ENCODE measurements around the gene FOXR1. TPM values are rescaled to one million over a fixed set of nuclear protein-coding genes. Genes with fewer than 3 reads are reported as not detected.
"Not testable (repeated sequence)": the region's sequence is repeated elsewhere in the genome, so short reads cannot be mapped to it uniquely, and the experiment has no call there.

The FOXR1 gene
- total RNA-seq, 1 donor from 2014 or later: not detected

- Histone ChIP-seq H3K4me3 (ENCODE audit: low read length in 3 of 3) (no peak overlapping the region), H3K9ac (ENCODE audit: low read depth in 1 of 3, low read length in 3 of 3) (no peak overlapping the region), H3K4me1 (ENCODE audit: control insufficient read depth in 3 of 3, insufficient read depth in 3 of 3, low read length in 3 of 3) (peaks cover 0 to 4% (median 0%) of the 10 kb centered on the region in 3 donors), H3K36me3 (ENCODE audit: control insufficient read depth in 3 of 3, insufficient read depth in 3 of 3, low read length in 3 of 3) (no peaks in the 10 kb centered on the region), H3K27ac (ENCODE audit: low read depth, low read length) (no peak overlapping the region), H3K27me3 (ENCODE audit: control insufficient read depth in 3 of 3, insufficient read depth in 3 of 3, low read length in 3 of 3) (peaks cover 0 to 4% (median 0%) of the 10 kb centered on the region in 3 donors), H3K9me3 (ENCODE audit: control insufficient read depth in 3 of 3, low read length in 3 of 3) (no peaks in the 10 kb centered on the region)
These were observed 10.0 kb upstream of the FOXR1 start for GRCh38 chr11:118961591-118961990.

- H3K36me3 ChIP-seq (ENCODE audit: control insufficient read depth in 3 of 3, insufficient read depth in 3 of 3, low read length in 3 of 3); H3K27ac ChIP-seq (ENCODE audit: low read depth, low read length); H3K4me1 ChIP-seq (ENCODE audit: control insufficient read depth in 3 of 3, insufficient read depth in 3 of 3, low read length in 3 of 3); H3K27me3 ChIP-seq (ENCODE audit: control insufficient read depth in 3 of 3, insufficient read depth in 3 of 3, low read length in 3 of 3); H3K9ac ChIP-seq (ENCODE audit: low read depth in 1 of 3, low read length in 3 of 3); H3K4me3 ChIP-seq (ENCODE audit: low read length in 3 of 3); H3K9me3 ChIP-seq (ENCODE audit: control insufficient read depth in 3 of 3, low read length in 3 of 3): not testable (repeated sequence)
These were observed 2.1 kb upstream of the FOXR1 start for GRCh38 chr11:118969508-118969907.

GRCh38 chr11:118973985-118974384, 2.4 kb downstream of the FOXR1 start:
- no peaks in the 10 kb centered on the region for H3K36me3 ChIP-seq (ENCODE audit: control insufficient read depth in 3 of 3, insufficient read depth in 3 of 3, low read length in 3 of 3)
- H3K4me3 ChIP-seq (ENCODE audit: low read length in 3 of 3): no peak overlapping the region
- peaks cover 2 to 5% (median 3%) of the 10 kb centered on the region in 3 donors for H3K27me3 ChIP-seq (ENCODE audit: control insufficient read depth in 3 of 3, insufficient read depth in 3 of 3, low read length in 3 of 3)
- no peaks in the 10 kb centered on the region for H3K4me1 ChIP-seq (ENCODE audit: control insufficient read depth in 3 of 3, insufficient read depth in 3 of 3, low read length in 3 of 3)
- no peaks in the 10 kb centered on the region for H3K9me3 ChIP-seq (ENCODE audit: control insufficient read depth in 3 of 3, low read length in 3 of 3)
- no peak overlapping the region for H3K27ac ChIP-seq (ENCODE audit: low read depth, low read length)
- H3K9ac ChIP-seq (ENCODE audit: low read depth in 1 of 3, low read length in 3 of 3): no peak overlapping the region

- H3K27ac ChIP-seq (ENCODE audit: low read depth, low read length): no peak overlapping the region
- no peaks in the 10 kb centered on the region for H3K36me3 ChIP-seq (ENCODE audit: control insufficient read depth in 3 of 3, insufficient read depth in 3 of 3, low read length in 3 of 3)
- H3K27me3 ChIP-seq (ENCODE audit: control insufficient read depth in 3 of 3, insufficient read depth in 3 of 3, low read length in 3 of 3): peaks cover 0 to 5% (median 2%) of the 10 kb centered on the region in 3 donors
- no peaks in the 10 kb centered on the region for H3K9me3 ChIP-seq (ENCODE audit: control insufficient read depth in 3 of 3, low read length in 3 of 3)
- H3K4me1 ChIP-seq (ENCODE audit: control insufficient read depth in 3 of 3, insufficient read depth in 3 of 3, low read length in 3 of 3): peaks cover 3 to 7% (median 5%) of the 10 kb centered on the region in 3 donors
- no peak overlapping the region for H3K9ac ChIP-seq (ENCODE audit: low read depth in 1 of 3, low read length in 3 of 3)
- no peak overlapping the region for H3K4me3 ChIP-seq (ENCODE audit: low read length in 3 of 3)
These were observed 4.5 kb downstream of the FOXR1 start for GRCh38 chr11:118975771-118976709.

- no peaks in the 10 kb centered on the region for H3K27me3 ChIP-seq (ENCODE audit: control insufficient read depth in 3 of 3, insufficient read depth in 3 of 3, low read length in 3 of 3)
- no peak overlapping the region for H3K4me3 ChIP-seq (ENCODE audit: low read length in 3 of 3)
- no peak overlapping the region for H3K27ac ChIP-seq (ENCODE audit: low read depth, low read length)
- H3K9ac ChIP-seq (ENCODE audit: low read depth in 1 of 3, low read length in 3 of 3): no peak overlapping the region
- H3K36me3 ChIP-seq (ENCODE audit: control insufficient read depth in 3 of 3, insufficient read depth in 3 of 3, low read length in 3 of 3): no peaks in the 10 kb centered on the region
- H3K9me3 ChIP-seq (ENCODE audit: control insufficient read depth in 3 of 3, low read length in 3 of 3): no peaks in the 10 kb centered on the region
- H3K4me1 ChIP-seq (ENCODE audit: control insufficient read depth in 3 of 3, insufficient read depth in 3 of 3, low read length in 3 of 3): peaks cover 3 to 8% (median 8%) of the 10 kb centered on the region in 3 donors
These were observed 7.9 kb downstream of the FOXR1 start for GRCh38 chr11:118979434-118979833.

- H3K9me3 ChIP-seq (ENCODE audit: control insufficient read depth in 3 of 3, low read length in 3 of 3): no peaks in the 10 kb centered on the region
- no peaks in the 10 kb centered on the region for H3K36me3 ChIP-seq (ENCODE audit: control insufficient read depth in 3 of 3, insufficient read depth in 3 of 3, low read length in 3 of 3)
- no peak overlapping the region for H3K27ac ChIP-seq (ENCODE audit: low read depth, low read length)
- H3K4me1 ChIP-seq (ENCODE audit: control insufficient read depth in 3 of 3, insufficient read depth in 3 of 3, low read length in 3 of 3): peaks cover 8 to 15% (median 13%) of the 10 kb centered on the region in 3 donors
- H3K4me3 ChIP-seq (ENCODE audit: low read length in 3 of 3): peak overlapping the region; percentile 12 to 43 (median 41)
- H3K27me3 ChIP-seq (ENCODE audit: control insufficient read depth in 3 of 3, insufficient read depth in 3 of 3, low read length in 3 of 3): no peaks in the 10 kb centered on the region
- H3K9ac ChIP-seq (ENCODE audit: low read depth in 1 of 3, low read length in 3 of 3): peak overlapping the region in 1 of 3 donors; percentile 45
These were observed 8.8 kb downstream of the FOXR1 start for GRCh38 chr11:118980191-118980881.

- H3K27me3 ChIP-seq (ENCODE audit: control insufficient read depth in 3 of 3, insufficient read depth in 3 of 3, low read length in 3 of 3); H3K9me3 ChIP-seq (ENCODE audit: control insufficient read depth in 3 of 3, low read length in 3 of 3); H3K4me3 ChIP-seq (ENCODE audit: low read length in 3 of 3); H3K36me3 ChIP-seq (ENCODE audit: control insufficient read depth in 3 of 3, insufficient read depth in 3 of 3, low read length in 3 of 3): not testable (repeated sequence)
- peak overlapping the region; percentile 69 for H3K27ac ChIP-seq (ENCODE audit: low read depth, low read length)
- peak overlapping the region in 1 of 3 donors; percentile 73 for H3K9ac ChIP-seq (ENCODE audit: low read depth in 1 of 3, low read length in 3 of 3)
- H3K4me1 ChIP-seq (ENCODE audit: control insufficient read depth in 3 of 3, insufficient read depth in 3 of 3, low read length in 3 of 3): peaks cover 8 to 15% (median 13%) of the 10 kb centered on the region in 3 donors
These were observed 12.8 kb downstream of the FOXR1 start for GRCh38 chr11:118984337-118984736.

GRCh38 chr11:118984825-118985224, 13.3 kb downstream of the FOXR1 start:
- Histone ChIP-seq H3K9me3 (ENCODE audit: control insufficient read depth in 3 of 3, low read length in 3 of 3) (no peaks in the 10 kb centered on the region), H3K36me3 (ENCODE audit: control insufficient read depth in 3 of 3, insufficient read depth in 3 of 3, low read length in 3 of 3) (no peaks in the 10 kb centered on the region), H3K9ac (ENCODE audit: low read depth in 1 of 3, low read length in 3 of 3) (peak overlapping the region in 1 of 3 donors; percentile 73), H3K4me1 (ENCODE audit: control insufficient read depth in 3 of 3, insufficient read depth in 3 of 3, low read length in 3 of 3) (peaks cover 8 to 15% (median 13%) of the 10 kb centered on the region in 3 donors), H3K4me3 (ENCODE audit: low read length in 3 of 3) (no peak overlapping the region), H3K27ac (ENCODE audit: low read depth, low read length) (peak overlapping the region; percentile 69), H3K27me3 (ENCODE audit: control insufficient read depth in 3 of 3, insufficient read depth in 3 of 3, low read length in 3 of 3) (no peaks in the 10 kb centered on the region)

- Histone ChIP-seq H3K27ac (ENCODE audit: low read depth, low read length) (no peak overlapping the region), H3K9me3 (ENCODE audit: control insufficient read depth in 3 of 3, low read length in 3 of 3) (no peaks in the 10 kb centered on the region), H3K4me3 (ENCODE audit: low read length in 3 of 3) (no peak overlapping the region), H3K36me3 (ENCODE audit: control insufficient read depth in 3 of 3, insufficient read depth in 3 of 3, low read length in 3 of 3) (no peaks in the 10 kb centered on the region), H3K27me3 (ENCODE audit: control insufficient read depth in 3 of 3, insufficient read depth in 3 of 3, low read length in 3 of 3) (no peaks in the 10 kb centered on the region), H3K4me1 (ENCODE audit: control insufficient read depth in 3 of 3, insufficient read depth in 3 of 3, low read length in 3 of 3) (peaks cover 5 to 8% (median 8%) of the 10 kb centered on the region in 3 donors), H3K9ac (ENCODE audit: low read depth in 1 of 3, low read length in 3 of 3) (no peak overlapping the region)
These were observed 16.7 kb downstream of the FOXR1 start for GRCh38 chr11:118988280-118988679.

Data from skeletal muscle tissue (tissue), 4 donors.